ENCODE data around the gene IRAK3. TPM values are rescaled to one million over a fixed set of nuclear protein-coding genes. Genes with fewer than 3 reads are reported as not detected.
A peak's percentile ranks its signal among the peaks of the same experiment; 100 is the strongest.

Gene IRAK3, protein sequence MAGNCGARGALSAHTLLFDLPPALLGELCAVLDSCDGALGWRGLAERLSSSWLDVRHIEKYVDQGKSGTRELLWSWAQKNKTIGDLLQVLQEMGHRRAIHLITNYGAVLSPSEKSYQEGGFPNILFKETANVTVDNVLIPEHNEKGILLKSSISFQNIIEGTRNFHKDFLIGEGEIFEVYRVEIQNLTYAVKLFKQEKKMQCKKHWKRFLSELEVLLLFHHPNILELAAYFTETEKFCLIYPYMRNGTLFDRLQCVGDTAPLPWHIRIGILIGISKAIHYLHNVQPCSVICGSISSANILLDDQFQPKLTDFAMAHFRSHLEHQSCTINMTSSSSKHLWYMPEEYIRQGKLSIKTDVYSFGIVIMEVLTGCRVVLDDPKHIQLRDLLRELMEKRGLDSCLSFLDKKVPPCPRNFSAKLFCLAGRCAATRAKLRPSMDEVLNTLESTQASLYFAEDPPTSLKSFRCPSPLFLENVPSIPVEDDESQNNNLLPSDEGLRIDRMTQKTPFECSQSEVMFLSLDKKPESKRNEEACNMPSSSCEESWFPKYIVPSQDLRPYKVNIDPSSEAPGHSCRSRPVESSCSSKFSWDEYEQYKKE
- total RNA-seq (2014; rRNA removed; shearing (Covaris generic); ENCODE audit: low replicate concordance), result 0.47 TPM in 1 of 2 replicates, not detected in the other

DNA sequence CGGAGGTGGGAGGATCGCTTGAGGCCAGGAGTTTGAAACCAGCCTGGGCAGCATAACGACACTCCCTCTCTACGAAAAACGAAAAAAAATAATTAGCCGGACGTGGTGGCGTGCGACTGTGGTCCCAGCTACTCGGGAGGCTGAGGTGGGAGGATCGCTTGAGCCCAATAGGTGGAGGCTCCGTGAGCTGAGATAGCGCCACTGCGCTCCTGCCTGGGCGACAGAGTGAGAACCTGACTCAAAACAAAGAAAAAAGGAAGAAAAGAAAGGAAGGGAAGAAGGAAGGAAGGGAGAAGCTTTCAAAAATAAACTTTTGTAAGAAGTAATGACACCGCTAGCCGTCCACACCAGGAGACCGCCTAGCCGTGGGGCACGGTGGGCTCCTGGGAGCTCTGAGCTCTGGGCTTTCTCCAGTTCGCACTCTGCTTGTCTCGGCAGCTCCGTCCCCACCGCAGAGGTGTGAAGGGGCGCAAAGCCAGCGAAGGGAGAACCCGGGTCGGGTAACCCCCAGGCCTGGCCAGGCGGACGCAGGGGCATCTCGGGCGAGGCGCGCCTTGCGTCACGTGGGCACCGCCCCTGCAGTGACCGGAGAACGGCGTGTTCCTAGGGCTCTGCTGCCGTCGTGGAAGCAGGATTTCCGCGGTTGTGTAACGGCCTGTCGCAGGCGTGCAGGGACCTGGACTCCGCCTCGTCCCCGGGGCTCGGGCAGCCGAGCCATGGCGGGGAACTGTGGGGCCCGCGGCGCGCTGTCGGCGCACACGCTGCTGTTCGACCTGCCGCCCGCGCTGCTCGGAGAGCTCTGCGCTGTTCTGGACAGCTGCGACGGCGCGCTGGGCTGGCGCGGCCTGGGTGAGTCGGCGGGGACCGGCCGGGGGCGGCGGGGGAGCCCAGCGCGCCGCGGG lies at the start of gene IRAK3:
Gene IRAK3, plus strand, starts transcription at position 631 of the 902 bp plus-strand sequence. Its CDS starts 86 bp downstream, at position 717.
- DNase-seq (ENCODE audit: low read depth), result no peak
- in situ Hi-C loops (cut with HindIII; ENCODE audit: low pct_unique_long_range_greater_than_20kb, low sequenced_read_pairs), result no loop called here

DNA sequence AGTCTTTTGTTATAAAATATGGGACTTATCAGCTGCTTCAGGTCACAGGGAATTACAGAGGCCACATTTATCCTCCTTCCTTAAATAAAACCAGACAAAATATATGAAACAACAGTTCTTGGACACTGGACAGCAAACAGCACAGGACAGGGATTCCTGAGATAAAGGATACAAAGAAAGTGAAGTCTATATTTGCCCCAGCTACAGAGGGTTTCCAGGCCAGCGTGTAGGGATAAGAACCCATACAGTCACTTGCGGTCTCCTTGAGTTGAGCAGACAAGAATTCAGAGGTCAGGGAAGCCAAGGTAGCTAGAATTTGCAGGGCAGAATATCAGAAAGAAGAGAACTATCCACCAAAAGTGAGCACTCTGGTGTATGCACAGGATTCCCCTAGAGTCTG lies 49.7 kb upstream of the IRAK3 start:
- in situ Hi-C loops (cut with HindIII; ENCODE audit: low pct_unique_long_range_greater_than_20kb, low sequenced_read_pairs), result no loop called here
- DNase-seq (ENCODE audit: low read depth), result no peak

DNA sequence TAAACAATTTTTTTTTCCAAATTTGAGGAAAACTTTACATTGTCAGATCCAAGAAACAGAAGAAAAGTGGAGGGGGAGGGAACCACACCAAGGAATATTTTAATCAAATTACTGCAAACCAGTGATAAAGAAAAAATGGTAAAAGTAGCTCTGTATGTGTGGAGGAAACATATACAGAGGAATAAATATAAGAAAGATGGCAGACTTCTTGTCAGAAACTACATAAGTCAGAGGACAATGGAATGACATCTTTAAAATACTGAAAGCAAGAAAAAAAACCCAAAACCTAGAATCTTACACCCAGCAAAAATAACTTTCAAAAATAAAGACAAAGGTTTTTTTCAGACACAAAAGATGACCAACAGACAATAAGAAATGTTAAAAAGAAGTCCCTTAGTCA lies 48.3 kb upstream of the IRAK3 start:
- in situ Hi-C loops (cut with HindIII; ENCODE audit: low pct_unique_long_range_greater_than_20kb, low sequenced_read_pairs), result no loop called here
- DNase-seq (ENCODE audit: low read depth), result peak; percentile 37

DNA sequence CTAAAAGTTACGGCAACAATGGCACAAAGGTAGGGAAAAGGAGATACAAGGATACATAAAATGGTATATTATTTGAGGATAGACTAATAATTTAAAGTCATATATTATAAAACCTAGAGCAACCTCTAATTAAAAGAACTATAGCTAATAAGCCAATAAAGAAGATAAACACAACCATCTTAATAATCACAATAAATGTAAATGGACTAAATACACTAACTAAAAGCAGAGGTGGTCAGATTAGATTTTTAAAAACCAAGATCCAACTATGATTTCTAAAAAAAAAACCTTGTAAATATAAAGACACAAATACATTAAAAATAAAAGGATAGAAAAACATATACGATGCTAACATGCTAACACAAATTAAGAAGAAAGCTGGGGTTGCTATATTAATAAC lies 47.7 kb upstream of the IRAK3 start:
- in situ Hi-C loops (cut with HindIII; ENCODE audit: low pct_unique_long_range_greater_than_20kb, low sequenced_read_pairs), result no loop called here
- no peak for DNase-seq (ENCODE audit: low read depth)

DNA sequence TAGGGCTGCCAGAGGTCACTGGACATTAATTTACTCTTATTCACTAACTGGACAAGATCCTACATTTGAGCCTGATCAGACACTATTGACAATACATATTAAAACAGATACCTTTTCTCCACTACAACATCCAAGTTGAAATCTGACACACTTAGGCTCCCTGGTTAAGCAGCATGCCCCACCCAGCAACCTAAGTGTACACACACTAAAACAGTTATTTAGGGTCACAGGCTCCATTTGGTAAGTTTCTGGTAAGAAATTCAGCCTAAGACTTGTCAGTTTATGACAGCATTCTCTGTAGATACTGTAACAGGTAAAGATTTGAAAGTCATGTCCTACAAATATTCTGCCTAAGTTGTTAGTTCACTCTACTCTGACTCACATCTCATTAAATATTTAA lies 46.2 kb upstream of the IRAK3 start:
- in situ Hi-C loops (cut with HindIII; ENCODE audit: low pct_unique_long_range_greater_than_20kb, low sequenced_read_pairs), result no loop called here
- no peak for DNase-seq (ENCODE audit: low read depth)

DNA sequence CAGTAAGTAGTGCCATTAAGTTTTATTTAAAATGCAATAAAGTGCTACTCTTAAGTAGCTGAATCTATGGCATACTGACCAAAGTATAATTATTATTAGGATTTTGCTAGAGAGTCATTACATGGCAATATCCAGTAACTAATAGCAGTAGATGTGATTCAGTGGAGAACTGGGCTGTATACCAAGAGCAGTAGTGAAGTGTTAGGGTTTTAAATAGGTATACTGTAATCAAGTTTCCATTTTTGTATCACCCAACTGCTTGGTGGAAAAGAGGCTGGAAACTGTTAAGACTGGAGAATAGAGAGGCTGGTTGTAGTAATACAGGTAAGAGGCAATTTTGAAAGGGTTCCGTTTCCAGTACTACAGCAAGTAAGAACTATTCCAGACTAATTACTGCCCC lies 45.1 kb upstream of the IRAK3 start:
- no peak for DNase-seq (ENCODE audit: low read depth)
- in situ Hi-C loops (cut with HindIII; ENCODE audit: low pct_unique_long_range_greater_than_20kb, low sequenced_read_pairs), result no loop called here

DNA sequence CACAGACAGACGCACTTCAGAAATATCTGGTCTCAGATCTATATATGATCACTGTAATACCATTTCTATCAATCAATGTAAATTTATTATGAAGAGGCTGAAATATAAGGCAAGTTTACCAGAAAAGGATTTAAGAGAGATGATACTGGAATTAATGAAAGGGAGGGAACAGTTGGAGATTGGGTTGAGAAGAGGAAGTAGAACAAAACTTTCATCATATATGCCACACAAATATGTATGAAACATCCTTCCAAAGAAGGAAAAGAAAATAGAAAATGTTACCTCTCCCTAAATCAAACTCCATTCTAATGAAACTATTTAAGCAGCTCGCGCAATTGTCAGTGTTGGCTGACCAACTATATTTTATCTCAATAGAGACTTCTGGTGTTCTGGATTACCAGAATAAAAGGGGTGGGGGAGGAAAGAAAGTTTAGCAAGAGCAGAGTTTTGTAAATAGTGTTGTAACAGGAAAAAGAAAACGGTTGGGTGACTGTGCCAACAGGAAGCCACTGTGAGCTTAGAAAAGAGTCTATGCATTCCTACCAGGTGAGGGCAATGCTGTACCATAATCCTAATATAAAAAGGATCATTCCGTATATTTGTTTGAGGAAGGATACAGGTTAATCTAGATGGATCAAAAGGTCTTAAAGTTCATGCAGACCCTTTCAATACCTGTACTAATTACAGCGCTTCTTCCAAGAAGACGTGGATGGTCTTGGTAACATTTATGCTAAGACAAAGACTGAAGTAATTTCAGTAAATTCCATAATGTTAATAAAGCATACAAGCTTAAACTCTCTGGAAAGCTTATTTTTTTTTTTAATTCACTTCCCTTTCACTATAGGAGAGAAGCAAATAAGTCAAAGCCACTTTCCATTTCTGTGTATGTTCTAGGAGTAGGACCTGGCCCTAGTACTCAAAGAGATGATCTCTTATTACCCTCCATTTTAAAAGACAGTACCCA lies 43.9 kb upstream of the IRAK3 start:
- DNase-seq (ENCODE audit: low read depth), result peak; percentile 74
- in situ Hi-C loops (cut with HindIII; ENCODE audit: low pct_unique_long_range_greater_than_20kb, low sequenced_read_pairs), result no loop called here

DNA sequence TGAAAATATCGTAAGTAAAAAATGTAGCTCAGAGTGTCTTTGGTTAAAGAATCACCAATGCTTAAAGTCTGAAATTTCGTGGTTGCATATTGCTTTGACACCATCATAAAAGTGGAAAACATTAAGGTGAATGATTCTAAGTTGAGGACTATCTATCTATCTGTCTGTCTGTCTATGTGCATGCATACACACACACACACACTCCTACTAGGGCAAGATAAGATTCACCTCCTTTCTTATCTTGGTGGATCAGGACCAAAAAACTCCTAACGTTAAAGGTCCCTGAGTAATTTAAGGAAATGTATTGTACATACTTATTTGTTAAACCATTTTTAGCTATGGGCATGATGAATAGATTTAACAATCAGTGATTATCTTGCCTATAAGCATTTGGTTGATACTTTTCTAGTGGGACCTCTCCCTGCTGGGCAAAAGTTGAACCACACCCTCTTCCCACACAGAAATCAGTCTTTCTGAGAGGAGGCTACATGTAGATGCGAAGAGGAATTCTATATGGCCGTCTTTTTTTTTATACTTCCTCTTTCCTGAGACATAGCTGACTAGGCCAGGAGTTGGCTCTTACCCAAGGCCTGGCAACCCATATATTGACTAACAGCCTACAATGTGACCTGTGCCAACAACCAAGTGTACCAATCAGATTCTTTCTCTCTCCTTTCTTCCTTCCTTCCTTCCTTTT lies 39.2 kb upstream of the IRAK3 start:
- no peak for DNase-seq (ENCODE audit: low read depth)
- in situ Hi-C loops (cut with HindIII; ENCODE audit: low pct_unique_long_range_greater_than_20kb, low sequenced_read_pairs), result no loop called here

DNA sequence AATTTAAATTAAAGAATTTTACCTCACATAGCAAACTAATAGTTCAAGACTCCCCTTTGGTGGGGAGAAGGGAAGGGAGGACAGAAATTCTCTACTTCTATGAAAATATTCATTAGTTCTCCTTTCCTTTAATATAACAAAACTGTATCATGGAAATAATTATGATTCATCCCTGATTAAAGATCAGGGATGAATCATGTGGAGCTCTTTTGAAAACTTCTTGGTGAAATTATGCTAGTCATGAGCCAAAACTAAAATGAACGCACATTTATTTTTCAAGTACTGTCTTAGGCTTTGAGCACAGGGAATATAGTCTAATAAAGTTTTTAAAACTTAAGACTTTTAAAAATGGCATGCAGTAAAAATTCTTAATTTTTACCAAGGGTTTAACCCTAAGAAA lies 36.3 kb upstream of the IRAK3 start:
- in situ Hi-C loops (cut with HindIII; ENCODE audit: low pct_unique_long_range_greater_than_20kb, low sequenced_read_pairs), result no loop called here

DNA sequence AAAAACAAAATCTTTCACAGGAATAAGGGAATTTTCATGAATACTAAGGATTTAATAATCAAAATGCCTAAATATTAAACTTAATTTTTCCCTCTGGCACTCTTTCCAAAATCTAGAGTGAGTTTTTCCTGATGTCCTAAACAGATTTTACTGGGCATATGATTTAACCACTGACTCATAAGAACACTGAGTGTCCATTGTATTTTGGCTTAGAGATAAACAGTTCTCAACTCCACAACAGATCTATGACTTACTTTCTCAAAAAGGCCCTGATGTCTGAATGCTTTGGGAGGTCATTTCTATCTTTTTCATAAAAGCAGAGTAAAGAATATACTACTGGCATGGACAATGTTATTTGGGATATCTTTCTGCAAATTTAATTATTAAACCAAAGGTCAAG lies 34.2 kb upstream of the IRAK3 start:
- in situ Hi-C loops (cut with HindIII; ENCODE audit: low pct_unique_long_range_greater_than_20kb, low sequenced_read_pairs), result no loop called here
- no peak for DNase-seq (ENCODE audit: low read depth)

More for the DNA sequence above, 36.3 kb upstream of the IRAK3 start:
- DNase-seq (ENCODE audit: low read depth), result no peak

DNA sequence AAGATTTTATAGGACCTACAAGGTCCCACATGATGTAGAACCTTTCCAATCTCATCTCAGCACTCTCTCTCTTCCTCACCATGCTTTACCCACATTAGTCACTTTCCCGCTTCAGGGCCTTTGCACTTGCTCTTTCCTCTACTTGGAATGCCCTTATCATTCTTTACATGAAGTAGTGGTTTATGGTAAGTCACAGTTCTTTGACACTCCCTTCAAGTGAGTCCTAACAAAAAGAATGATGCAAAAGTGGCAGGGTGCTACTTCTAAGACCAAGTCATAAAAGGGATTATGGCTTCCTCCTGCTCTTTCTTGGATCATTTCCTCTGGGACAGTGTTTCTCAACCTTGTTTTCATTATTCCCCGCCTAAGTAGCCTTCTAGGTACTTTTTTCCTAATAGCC lies 32.4 kb upstream of the IRAK3 start:
- DNase-seq (ENCODE audit: low read depth), result no peak
- in situ Hi-C loops (cut with HindIII; ENCODE audit: low pct_unique_long_range_greater_than_20kb, low sequenced_read_pairs), result no loop called here

DNA sequence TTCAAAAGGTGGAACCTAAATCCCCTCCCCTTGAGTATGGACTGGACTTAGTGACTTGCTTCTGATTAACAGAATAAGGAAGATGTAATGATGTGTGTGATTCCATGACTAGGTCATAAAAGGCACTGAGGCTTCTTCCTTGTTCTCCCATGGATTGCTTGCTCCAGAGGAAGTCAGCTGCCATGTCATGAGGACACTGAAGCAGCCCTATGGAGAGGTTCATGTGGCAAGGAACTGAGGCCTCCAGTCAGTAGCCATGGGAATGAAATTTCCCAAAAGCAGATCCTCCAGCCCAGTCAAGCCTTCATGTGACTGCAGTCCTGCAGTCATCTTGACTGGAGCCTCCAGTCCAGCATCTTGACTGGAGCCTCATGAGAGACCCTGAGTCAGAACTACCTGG lies 29.9 kb upstream of the IRAK3 start:
- in situ Hi-C loops (cut with HindIII; ENCODE audit: low pct_unique_long_range_greater_than_20kb, low sequenced_read_pairs), result no loop called here

DNA sequence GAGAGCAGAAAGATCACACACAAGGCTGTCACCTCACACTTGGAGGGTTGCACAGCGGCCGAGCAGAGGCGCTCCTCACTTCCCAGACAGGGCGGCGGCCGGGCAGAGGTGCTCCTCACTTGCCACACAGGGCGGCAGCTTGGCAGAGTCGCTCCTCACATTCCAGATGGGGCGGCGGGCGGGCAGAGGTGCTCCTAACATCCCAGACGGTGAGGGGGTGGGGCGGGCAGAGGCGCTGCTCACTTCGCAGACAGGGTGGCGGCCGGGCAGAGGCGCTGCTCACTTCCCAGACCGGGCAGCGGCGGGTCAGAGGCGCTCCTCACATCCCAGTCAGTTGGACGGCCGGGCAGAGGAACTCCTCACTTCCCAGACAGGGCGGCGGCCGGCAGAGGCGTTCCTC lies 28.3 kb upstream of the IRAK3 start:
- in situ Hi-C loops (cut with HindIII; ENCODE audit: low pct_unique_long_range_greater_than_20kb, low sequenced_read_pairs), result no loop called here
- no peak for DNase-seq (ENCODE audit: low read depth)

More for the DNA sequence above, 29.9 kb upstream of the IRAK3 start:
- no peak for DNase-seq (ENCODE audit: low read depth)

DNA sequence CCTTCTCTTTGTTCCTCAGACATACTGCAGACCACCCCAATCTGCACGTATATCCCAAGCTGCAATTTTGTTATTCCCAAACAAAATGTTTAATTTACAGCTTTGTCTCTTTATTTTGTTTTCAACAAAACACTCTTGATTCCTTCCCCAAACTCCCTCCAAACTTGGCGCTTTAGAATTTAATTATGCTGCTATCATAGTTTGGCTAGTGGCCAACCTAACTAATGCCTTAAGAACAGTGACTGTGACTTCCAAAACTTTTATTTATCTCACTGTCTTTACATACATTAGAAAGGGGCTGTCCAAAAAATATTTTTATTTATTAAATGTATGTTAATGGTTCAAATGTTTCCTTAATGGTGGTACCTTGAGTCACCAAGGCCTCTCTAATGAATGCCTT lies 26.3 kb upstream of the IRAK3 start:
- in situ Hi-C loops (cut with HindIII; ENCODE audit: low pct_unique_long_range_greater_than_20kb, low sequenced_read_pairs), result no loop called here

DNA sequence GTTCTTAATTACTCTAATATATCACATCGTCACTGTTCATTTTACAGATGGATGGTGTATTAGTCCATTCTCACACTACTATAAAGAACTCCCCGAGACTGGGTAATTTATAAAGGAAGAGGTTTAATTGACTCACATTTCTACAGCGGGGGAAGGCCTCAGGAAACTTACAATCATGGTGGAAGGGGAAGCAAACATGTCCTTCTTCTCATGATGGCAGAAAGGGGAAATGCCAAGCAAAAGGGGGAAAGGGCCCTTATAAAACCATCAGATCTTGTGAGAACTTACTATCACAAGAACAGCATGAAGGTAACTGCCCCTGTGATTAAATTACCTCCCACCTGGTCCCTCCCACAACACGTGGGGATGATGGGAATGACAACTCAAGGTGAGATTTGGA lies 25.7 kb upstream of the IRAK3 start:
- in situ Hi-C loops (cut with HindIII; ENCODE audit: low pct_unique_long_range_greater_than_20kb, low sequenced_read_pairs), result no loop called here
- DNase-seq (ENCODE audit: low read depth), result no peak

More for the DNA sequence above, 26.3 kb upstream of the IRAK3 start:
- no peak for DNase-seq (ENCODE audit: low read depth)

DNA sequence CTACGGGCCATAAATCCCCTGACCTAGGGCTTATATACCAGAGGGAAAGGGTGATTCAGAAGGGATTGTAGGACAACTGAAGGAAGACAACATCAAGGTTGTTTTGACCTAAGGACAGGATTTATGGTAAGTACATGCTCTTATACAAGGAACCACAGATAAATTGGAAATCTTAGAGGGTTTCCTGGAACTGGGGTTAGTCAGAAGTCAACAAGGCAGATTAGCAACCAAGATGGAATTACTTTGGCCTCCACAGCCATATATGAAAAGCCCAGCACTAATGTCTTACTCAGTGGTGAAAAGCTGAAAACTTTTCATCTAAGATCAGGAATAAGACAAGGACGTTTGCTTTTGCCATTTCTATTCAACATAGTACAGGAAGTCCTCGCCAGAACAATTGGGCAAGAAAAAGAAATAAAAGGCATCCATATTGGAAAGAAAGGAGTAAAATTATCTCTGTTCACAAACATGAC lies 24.6 kb upstream of the IRAK3 start:
- DNase-seq (ENCODE audit: low read depth), result no peak
- in situ Hi-C loops (cut with HindIII; ENCODE audit: low pct_unique_long_range_greater_than_20kb, low sequenced_read_pairs), result no loop called here

DNA sequence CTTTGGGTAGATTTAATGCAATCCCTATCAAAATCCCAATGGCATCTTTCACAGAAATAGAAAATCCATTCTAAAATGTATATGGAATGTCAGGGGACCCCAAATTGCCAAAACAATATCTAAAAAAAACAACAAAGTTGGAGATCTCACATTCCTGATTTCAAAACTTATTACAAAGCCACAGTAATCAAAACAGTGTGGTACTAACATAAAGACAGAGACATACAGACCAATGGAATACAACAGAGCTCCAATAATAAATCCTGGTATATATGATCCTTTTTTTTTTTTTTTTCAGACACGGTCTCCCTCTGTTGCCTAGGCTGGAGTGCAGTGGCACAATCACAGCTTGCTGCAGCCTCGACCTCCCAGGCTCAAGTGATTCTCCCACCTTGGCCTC lies 23.9 kb upstream of the IRAK3 start:
- in situ Hi-C loops (cut with HindIII; ENCODE audit: low pct_unique_long_range_greater_than_20kb, low sequenced_read_pairs), result no loop called here
- DNase-seq (ENCODE audit: low read depth), result no peak
